Activated CD8-positive, alpha-beta T cell treated with anti-CD3 and anti-CD28 coated beads for 36 hours (primary cell): ENCODE results near the gene UMOD. TPM values are rescaled to one million over a fixed set of nuclear protein-coding genes. Genes with fewer than 3 reads are reported as not detected.

Source experiments
- ATAC-seq: fragments of 200-7000 bp; cut with Tn5 transposase; one replicate; pipeline ENCODE4 v1.10.0; 2021; ENCODE audit warnings: mild to moderate bottlenecking, moderate library complexity
- CTCF ChIA-PET: fragments of 350-600 bp; sonication (Branson Sonifier 250); formaldehyde crosslinking; loops from one replicate; lab custom pipeline; 2021; ENCODE audit warnings: antibody characterized with exemption; lab: Charles Lee
- POLR2A ChIA-PET: fragments of 350-600 bp; sonication (Branson Sonifier 250); formaldehyde crosslinking; loops from one replicate; lab custom pipeline; 2021; ENCODE audit warnings: antibody characterized with exemption; lab: Charles Lee
- DNase-seq: peaks from one replicate; pipeline ENCODE4 v3.0.0-alpha.2; 2020
- H3K27ac Mint-ChIP-seq: one replicate; pipeline ENCODE4 v1.8.0; 2021; ENCODE audit warnings: mild to moderate bottlenecking, mixed read lengths
- H3K27me3 Mint-ChIP-seq: one replicate; pipeline ENCODE4 v1.8.0; 2021; ENCODE audit warnings: mixed read lengths
- H3K36me3 Mint-ChIP-seq: one replicate; pipeline ENCODE4 v1.8.0; 2021; ENCODE audit warnings: low read depth, mixed read lengths
- H3K4me1 Mint-ChIP-seq: one replicate; pipeline ENCODE4 v1.8.0; 2021; ENCODE audit warnings: low read depth, mixed read lengths
- H3K4me3 Mint-ChIP-seq: one replicate; pipeline ENCODE4 v1.8.0; 2021; ENCODE audit warnings: mild to moderate bottlenecking, moderate library complexity, mixed read lengths
- H3K9me3 Mint-ChIP-seq: one replicate; pipeline ENCODE4 v1.8.0; 2021; ENCODE audit warnings: mixed read lengths
- CTCF ChIP-seq: fragments of 200-600 bp; IDR thresholded peaks from one replicate; pipeline ENCODE4 v1.8.0; 2022; ENCODE audit warnings: antibody characterized with exemption, mild to moderate bottlenecking
- intact Hi-C: fragments of 100-400 bp; cut with micrococcal nuclease; formaldehyde crosslinking; loops from one replicate; pipeline ENCODE4 v1.10.0; 2022
- total RNA-seq, 2 experiments: library from RNA; stranded (reverse); gene quantifications; one replicate each; pipeline ENCODE4 v1.2.3, GENCODE V29; 2021

UMOD gene
- total RNA-seq, 2 experiments from 2014 or later, result not detected

GRCh38 chr16:20291208-20292206 lies 61.0 kb downstream of the UMOD start:
- DNase-seq (no peak), ATAC-seq (no peak)
- no peak for TF ChIP-seq CTCF
- H3K27me3 Mint-ChIP-seq, result peaks cover 3% of the 10 kb centered on the region
- CTCF ChIA-PET, result interaction anchor here (0.9 to 1.3 kb wide), 2 partner anchors 9 kb away, joined by 3 read pairs; no protein-coding TSS in a partner anchor
- H3K36me3 Mint-ChIP-seq, result no peaks in the 10 kb centered on the region
- H3K9me3 Mint-ChIP-seq, result no peaks in the 10 kb centered on the region
- POLR2A ChIA-PET, result no interaction called here
- H3K27ac Mint-ChIP-seq, result no peak overlapping the region
- no peaks in the 10 kb centered on the region for H3K4me1 Mint-ChIP-seq
- intact Hi-C loops, result no loop called here
- no peak overlapping the region for H3K4me3 Mint-ChIP-seq

- CTCF ChIA-PET, result interaction anchor here (1.0 kb wide), 1 partner anchor 11 kb away, joined by 3 read pairs; no protein-coding TSS in a partner anchor
- H3K9me3 Mint-ChIP-seq, result peaks cover 1% of the 10 kb centered on the region
- H3K27me3 Mint-ChIP-seq, result peaks cover 4% of the 10 kb centered on the region
- no peak overlapping the region for H3K4me3 Mint-ChIP-seq
- TF ChIP-seq CTCF, result no peak
- ATAC-seq, result no peak
- no peak for DNase-seq
- no peaks in the 10 kb centered on the region for H3K36me3 Mint-ChIP-seq
- POLR2A ChIA-PET, result no interaction called here
- no peaks in the 10 kb centered on the region for H3K4me1 Mint-ChIP-seq
- intact Hi-C loops, result no loop called here
- H3K27ac Mint-ChIP-seq, result no peak overlapping the region
Measured at GRCh38 chr16:20289571-20289970, 62.9 kb downstream of the UMOD start.

GRCh38 chr16:20285993-20286499 lies 66.5 kb downstream of the UMOD start:
- Mint-ChIP-seq H3K4me3 (no peak overlapping the region), H3K27me3 (peaks cover 4% of the 10 kb centered on the region), H3K4me1 (no peaks in the 10 kb centered on the region), H3K36me3 (no peaks in the 10 kb centered on the region), H3K27ac (no peak overlapping the region), H3K9me3 (peaks cover 2% of the 10 kb centered on the region)
- POLR2A ChIA-PET, result no interaction called here
- TF ChIP-seq CTCF, result no peak
- CTCF ChIA-PET, result no interaction called here
- ATAC-seq (no peak), DNase-seq (no peak)
- intact Hi-C loops, result no loop called here

Other genes with a start within 250 kb of the UMOD start
- not detected for gene GP2, start 25.2 kb downstream of the UMOD start, total RNA-seq
- gene PDILT, start 52.0 kb upstream of the UMOD start, total RNA-seq, result not detected
- gene ACSM5, start 56.8 kb upstream of the UMOD start, total RNA-seq, result not detected
- not detected for gene ACSM2A, start 98.8 kb upstream of the UMOD start, total RNA-seq
- not detected for gene ACSM2B, start 223.7 kb upstream of the UMOD start, total RNA-seq